GM19467 (cell line): ENCODE results near the gene CRMP1.

Source experiments
- ATAC-seq: cut with Tn5 transposase; IDR thresholded peaks from one replicate; pipeline ENCODE4 v1.9.1; 2021; ENCODE audit warnings: mild to moderate bottlenecking, moderate library complexity; ENCODE audit not compliant: unreplicated experiment

CRMP1 gene

DNA sequence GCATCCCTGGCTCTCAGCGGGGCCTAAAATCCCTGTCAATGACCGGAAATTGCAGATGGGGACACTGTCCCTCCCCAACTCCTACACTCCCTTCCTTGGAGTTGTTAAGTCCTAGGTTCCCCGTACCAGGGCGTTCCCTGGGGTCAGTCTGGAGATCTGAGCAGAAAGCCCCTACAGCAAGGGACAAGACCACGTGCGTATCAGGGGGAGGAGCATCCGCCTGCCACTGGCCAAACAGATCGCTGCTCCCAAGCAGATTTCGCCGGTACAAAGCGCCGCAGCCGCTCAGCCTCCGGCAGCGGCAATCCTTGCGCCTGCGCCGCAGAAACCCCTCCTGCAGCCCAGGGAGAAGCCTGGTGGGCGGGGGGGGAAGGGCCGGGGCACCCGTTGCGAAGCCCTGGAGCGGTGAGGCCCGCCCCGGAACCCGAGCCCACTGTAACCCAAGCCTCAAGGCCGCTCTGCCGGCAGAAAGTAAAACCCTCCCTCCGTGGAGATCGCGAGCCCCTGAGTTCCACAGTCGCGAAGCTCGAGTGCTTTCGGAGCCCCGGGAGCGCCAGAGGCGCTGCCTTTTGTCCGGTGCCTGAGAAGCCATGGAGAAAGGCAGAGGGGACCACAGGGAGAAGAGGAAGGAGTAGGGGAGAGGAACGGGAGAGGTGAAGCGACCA lies 2.7 kb downstream of the CRMP1 start:
- ATAC-seq, result no peak

DNA sequence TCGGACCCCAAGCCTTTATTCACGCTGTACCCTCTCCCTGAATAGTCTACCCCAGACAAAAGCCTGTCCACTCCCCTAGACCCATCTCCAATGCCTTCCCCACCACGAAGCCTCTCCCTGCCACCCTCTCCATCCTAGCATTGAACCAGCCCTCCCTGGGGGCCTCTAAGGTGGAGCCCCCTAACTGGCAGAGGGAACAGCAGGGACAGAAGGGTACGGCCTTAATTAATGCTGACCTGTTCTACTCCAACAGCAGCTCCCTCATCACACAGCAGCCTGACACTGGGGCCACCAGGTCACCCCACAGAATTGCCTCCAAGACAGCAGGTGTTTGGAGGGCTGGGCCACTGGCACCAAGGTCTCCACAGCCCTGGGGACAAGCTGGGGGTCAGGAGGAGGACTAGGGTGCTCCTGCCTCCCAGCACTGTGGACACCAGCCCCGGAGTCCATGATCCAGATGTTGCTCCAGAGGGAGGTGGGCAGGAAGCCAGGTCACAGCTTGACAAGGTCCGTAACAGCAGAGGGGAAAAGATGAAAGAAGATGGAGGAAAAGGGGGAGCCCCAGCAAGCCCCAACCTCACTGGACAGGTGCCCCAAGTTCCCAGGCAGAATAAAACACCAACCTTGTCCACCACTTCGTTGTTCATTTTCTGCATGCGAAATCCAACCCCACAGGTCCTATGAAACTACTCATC lies 3.7 kb downstream of the CRMP1 start:
- no peak for ATAC-seq

DNA sequence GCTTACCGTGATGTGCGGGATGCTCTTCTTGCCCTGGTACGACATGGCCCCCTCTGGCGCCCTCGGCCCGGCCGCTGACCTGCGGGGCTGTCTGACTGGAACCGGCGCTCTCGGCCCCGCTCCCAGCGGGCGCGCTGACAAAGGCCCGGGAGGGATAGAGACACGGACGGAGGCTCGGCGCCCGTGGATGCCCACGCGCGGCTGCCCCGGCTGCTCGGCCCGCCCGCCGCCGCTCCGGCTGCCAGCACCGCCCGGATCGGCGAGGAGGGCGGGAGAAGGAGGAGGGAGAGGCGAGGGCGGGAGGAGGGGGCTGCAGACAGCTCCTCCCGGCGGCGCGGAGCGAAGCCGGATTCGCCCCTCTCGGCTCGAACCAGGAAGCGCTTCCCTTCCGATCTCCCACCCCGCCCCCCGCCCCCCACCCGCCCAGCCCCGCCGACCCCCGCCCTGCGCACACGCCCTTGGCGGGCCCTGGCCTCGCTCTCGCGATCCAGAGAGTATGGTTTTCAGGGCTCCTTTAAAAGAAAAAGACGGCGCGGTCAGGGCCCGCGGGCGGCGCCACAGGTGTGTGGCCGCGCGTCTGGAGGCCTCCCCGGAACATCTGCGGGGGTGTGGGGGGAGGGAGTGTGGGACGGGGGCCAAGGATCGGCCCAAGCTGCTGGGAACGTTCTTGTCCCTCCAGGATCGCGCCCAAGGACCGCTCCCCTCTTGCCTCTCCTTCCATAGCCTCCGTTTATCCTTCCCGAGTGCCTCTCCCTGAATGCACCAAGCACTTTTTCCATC lies 4.5 kb downstream of the CRMP1 start:
- ATAC-seq, result no peak

DNA sequence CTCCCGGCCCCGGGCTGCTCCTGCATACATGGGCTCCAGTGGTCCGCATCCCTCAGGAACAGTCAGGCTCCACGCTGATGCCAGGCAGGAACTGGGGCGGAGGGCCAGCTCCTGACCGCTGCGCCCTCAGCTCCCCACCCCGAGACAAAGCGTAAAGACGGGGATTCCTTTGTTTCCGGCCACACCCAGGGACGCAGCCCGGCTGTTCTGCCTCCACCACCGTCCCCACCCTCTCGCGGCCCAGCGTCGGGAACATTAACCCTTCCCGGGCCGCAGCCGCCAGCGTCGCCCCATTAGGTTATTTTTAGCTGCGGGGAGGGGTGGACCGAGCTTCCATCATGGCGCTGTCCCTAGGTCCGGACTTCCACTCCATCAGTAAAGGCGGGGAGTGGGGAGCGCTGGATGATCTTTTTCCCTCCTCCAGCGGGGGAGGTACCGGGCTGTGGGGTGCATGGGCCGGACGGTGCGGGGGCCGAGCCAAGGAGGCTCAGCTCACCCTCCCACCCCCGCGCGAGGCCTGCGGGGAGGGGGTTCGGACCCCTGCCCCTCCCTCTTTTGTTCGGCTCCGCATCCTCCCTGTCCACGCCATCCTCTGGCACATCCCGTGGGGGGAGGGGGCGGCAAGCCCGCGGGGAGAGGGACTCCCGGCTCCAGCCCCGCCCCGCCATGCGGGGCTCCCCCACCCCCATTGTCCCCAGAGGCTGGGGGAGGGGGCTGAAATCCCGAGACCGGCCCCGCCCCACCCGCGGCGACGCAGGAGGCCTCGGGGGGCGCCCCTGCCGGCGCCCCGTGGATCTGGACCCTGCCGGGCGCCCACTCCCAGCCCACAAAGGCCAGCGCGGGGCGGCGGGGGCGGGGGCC lies 5.3 kb downstream of the CRMP1 start:
- ATAC-seq, result no peak

GRCh38 chr4:5887011-5887360 lies 5.9 kb downstream of the CRMP1 start:
- no peak for ATAC-seq

DNA sequence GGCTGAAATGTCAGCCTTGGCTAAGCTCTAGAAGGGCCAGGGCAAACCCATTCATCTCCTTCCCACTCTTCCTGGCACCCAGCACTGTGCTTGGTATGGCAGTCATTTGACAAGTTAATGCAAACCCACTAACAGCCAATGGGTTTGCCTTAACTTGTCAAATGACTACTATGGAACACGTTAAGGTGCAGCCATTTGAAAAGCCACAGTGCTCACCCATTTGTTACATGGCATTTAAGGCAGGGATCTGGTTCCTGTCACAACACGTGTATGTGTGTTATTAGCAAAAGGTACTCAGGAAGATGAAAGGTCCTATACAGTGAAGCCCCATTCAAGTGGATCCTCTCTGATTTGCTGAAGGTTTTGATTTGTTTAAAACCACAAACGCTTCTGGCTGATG lies 7.2 kb downstream of the CRMP1 start:
- ATAC-seq, result no peak

- no peak for ATAC-seq
Measured at GRCh38 chr4:5884796-5885195, 8.1 kb downstream of the CRMP1 start.

DNA sequence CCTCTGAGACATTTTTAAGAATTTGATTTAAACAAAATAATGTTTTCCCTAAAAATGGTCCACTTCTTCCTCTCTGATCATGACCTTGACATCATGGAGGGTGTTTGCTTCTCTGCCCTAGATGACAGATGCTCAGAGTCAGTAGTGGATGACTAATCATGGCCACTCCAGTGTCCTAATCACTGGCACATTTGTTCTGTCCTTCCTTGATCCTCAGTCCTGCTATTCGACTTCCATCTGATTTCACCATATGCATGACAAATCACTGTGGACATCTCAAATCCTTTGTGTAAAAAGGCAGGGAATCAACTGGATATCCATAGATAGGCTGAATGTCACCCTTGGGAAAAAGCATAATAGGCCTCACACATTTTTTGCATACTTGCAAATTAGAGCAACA lies 9.0 kb downstream of the CRMP1 start:
- ATAC-seq, result no peak

GRCh38 chr4:5882947-5883346 lies 9.9 kb downstream of the CRMP1 start:
- no peak for ATAC-seq

GRCh38 chr4:5881340-5881739 lies 11.5 kb downstream of the CRMP1 start:
- ATAC-seq, result no peak

DNA sequence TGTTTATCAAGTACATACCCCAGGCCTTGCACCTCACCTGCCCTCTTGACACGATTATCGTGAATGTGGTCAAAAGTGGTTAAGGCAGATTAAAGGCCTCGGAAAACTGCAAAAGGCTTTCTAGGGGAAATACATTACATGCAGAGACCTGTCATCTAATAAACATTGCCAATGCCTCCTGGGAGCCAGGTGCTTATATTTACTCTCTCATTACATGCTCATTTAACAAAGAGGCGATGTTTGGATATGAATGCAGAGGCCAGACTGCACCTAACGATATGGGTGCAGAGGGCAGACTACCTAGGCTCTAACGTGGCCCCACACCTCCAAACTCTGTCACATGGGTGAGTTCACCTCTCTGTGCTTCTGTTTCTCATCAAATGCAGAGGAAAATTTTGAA lies 14.5 kb downstream of the CRMP1 start:
- ATAC-seq, result no peak

DNA sequence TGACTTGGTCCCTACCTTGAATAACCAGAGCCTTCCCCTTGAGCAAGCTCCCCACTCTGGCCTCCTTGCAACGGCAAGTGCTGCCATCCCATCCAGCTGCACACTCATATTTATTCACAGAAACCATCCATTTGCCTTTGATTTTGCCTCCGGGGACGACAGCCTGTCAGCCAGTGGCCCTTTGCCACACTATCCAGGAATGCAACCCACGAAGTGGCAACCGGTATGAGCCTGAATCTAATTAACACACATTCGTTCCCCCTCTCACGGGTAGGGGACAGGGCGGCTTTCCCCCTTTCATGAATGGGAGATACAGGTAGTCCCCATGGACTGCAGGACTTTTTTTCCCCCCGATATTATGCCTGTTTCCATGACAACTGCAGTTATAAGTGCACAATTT lies 15.5 kb downstream of the CRMP1 start:
- no peak for ATAC-seq

- no peak for ATAC-seq
Measured at GRCh38 chr4:5874811-5875449, 18.0 kb downstream of the CRMP1 start.

GRCh38 chr4:5870701-5871100 lies 22.2 kb downstream of the CRMP1 start:
- ATAC-seq, result no peak

DNA sequence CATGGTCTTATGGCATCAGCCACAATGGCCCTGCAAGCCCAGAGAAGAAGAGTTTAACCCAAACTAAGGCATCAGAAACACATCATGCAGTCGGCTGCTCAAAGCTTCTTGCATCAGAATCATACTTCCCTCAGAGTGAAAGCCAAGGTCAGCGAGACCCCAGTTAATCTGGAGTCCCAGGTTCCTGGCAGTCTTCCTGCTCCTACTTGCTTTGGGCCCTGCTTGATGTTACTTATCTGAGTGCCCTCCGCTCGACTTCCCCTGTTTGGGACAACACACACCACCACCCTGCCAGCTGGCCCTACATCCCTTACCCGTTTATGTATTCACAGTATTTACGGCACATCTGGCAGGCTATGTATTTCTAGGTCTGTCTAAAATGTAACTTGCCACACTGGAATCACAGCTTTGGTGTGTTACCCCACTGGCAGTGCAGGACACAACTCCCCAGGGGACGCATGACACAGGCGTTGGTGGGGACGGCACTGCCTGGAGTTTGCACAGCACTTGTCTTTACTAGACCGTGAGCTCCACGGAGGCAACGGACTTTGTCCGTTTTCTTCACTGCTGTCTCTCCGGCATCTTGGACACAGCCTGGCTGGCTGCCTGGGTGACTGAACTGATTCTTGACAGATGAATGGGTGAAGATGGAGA lies 22.8 kb downstream of the CRMP1 start:
- no peak for ATAC-seq

GRCh38 chr4:5867866-5868265 lies 25.0 kb downstream of the CRMP1 start:
- ATAC-seq, result no peak

DNA sequence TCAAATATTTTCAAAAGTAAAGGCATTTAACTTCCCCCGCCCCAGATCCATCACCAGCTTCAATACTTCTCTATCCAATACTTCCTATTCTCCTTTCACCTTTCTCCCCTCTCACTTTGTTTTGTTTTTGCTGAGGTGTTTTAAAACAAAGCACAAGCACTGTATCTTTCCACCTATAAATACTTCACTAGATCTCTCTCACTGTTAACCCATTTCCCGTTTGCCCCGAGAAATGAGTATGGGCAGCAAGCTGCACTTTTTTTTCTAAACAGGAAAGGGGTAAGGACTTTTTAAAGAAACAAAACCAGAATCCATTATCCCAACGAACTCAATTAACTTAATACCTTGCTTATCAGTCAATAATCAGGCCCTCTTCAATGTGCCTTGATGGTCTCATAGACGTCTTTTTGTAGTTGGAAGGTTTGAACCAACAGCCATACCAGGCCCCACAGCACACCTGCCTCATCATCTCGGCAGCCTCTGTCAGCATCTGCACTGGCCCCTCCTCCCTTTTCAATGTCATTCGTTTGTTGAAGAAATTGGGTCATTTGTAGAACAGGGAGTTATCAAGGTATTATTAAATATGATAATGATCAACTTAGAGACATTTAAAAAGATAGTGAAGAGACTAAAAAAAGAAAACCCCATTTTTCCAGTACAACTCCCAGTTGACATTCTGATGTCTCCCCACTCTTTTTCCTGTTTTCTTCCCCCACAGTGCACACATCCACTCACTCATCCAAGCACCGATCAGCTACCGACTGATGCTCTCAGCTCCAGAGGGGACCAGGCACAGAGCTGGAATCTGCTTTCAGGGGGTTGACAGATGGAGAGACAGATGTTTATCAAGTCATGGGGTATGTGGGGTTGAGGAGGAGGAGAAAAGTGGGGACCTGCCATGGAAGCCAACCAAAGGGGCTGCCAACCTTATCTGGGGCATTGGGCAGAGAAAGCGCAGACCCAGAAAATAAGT lies 25.8 kb downstream of the CRMP1 start:
- no peak for ATAC-seq

DNA sequence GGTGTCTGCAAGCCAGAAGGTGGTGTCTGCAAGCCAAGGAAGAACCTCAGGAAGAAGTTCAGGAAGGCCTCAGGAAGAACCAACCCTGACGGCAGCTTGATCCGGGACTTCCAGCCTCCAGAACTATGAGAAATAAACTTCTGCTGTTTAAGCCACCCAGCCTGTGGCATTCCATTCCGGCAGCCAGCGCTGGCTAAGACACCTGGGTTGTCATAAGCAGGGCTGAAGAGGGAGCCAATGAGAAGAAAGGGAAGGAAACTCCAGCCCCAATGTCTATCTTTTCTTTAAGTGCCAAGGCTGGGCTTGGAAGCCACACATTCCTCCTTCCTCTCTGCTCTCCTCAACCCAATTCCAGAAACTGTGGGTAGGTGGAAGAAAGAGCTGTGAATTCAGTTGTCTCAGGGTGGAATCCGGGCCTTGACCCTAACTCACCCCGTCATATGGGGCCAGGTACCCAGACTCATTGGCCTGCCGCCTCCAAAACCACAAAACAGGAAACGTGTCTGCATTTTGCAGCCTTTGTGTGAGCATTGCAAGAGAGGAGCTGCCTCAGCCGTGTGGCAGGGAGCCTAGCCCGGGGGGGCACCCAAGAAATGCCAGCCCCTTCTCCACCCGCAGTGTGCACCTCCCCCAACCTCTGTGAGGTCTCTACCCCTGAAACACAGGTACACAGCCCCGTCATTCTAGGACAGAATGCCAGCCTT lies 26.8 kb downstream of the CRMP1 start:
- ATAC-seq, result no peak
